ENCODE measurements around the gene CFAP410.

GRCh38 chr21:44383216-44383615, 44.0 kb upstream of the CFAP410 start:
- TF ChIP-seq CTCF (IDR thresholded peaks at IDR 0.05; ENCODE audit: low read length), result no peak
- TF ChIP-seq EZH2 (IDR thresholded peaks at IDR 0.05; ENCODE audit: borderline replicate concordance, low read length), result no peak
